SIG-M5 treated with dmso at 0.1 percent for 504 hours (cell line): ENCODE data around the gene TRAP1.
"Not testable (repeated sequence)": the region's sequence is repeated elsewhere in the genome, so short reads cannot be mapped to it uniquely, and the experiment has no call there.

Source experiments
- DNase-seq: peaks from one replicate; lab custom pipeline; 2025; ENCODE audit not compliant: unreplicated experiment; lab: John Stamatoyannopoulos, UW

Gene TRAP1

GRCh38 chr16:3714378-3714777 is 2.9 kb downstream of the TRAP1 start:
- DNase-seq = not testable (repeated sequence)

GRCh38 chr16:3713587-3714242 is 3.6 kb downstream of the TRAP1 start:
- DNase-seq = no peak

GRCh38 chr16:3712861-3713372 is 4.4 kb downstream of the TRAP1 start:
- DNase-seq = no peak

- peak; percentile 7 for DNase-seq
Observed at GRCh38 chr16:3706253-3707012, 10.9 kb downstream of the TRAP1 start.

- no peak for DNase-seq
Observed at GRCh38 chr16:3702082-3702481, 15.2 kb downstream of the TRAP1 start.

- DNase-seq = no peak
Observed at GRCh38 chr16:3701531-3701930, 15.8 kb downstream of the TRAP1 start.

GRCh38 chr16:3698941-3699340 is 18.4 kb downstream of the TRAP1 start:
- DNase-seq = peak; percentile 70

- peak; percentile 31 for DNase-seq
Observed at GRCh38 chr16:3696425-3697218, 20.7 kb downstream of the TRAP1 start.

- DNase-seq = peak; percentile 17
Observed at GRCh38 chr16:3695610-3696369, 21.5 kb downstream of the TRAP1 start.

GRCh38 chr16:3694051-3694450 is 23.3 kb downstream of the TRAP1 start:
- no peak for DNase-seq

GRCh38 chr16:3691761-3692160 is 25.6 kb downstream of the TRAP1 start:
- no peak for DNase-seq

GRCh38 chr16:3690980-3691720 is 26.2 kb downstream of the TRAP1 start:
- DNase-seq = no peak

- DNase-seq = peak; percentile 72
Observed at GRCh38 chr16:3690470-3690928, 26.8 kb downstream of the TRAP1 start.

- no peak for DNase-seq
Observed at GRCh38 chr16:3689731-3690130, 27.6 kb downstream of the TRAP1 start.

- DNase-seq = no peak
Observed at GRCh38 chr16:3687792-3688191, 29.5 kb downstream of the TRAP1 start.

- no peak for DNase-seq
Observed at GRCh38 chr16:3687021-3687420, 30.3 kb downstream of the TRAP1 start.

GRCh38 chr16:3681206-3681605 is 36.1 kb downstream of the TRAP1 start:
- DNase-seq = no peak

- DNase-seq = no peak
Observed at GRCh38 chr16:3677994-3678393, 39.3 kb downstream of the TRAP1 start.

- no peak for DNase-seq
Observed at GRCh38 chr16:3675601-3676130, 41.7 kb downstream of the TRAP1 start.
